Gastrocnemius medialis (tissue), 4 donors: ENCODE data around the gene KIF3A.

Source experiments
- POLR2A ChIP-seq, 2 donors: fragments of 450-650 bp; IDR thresholded peaks; one replicate each; pipeline ENCODE4 v1.6.1; 2017; ENCODE audit warnings: antibody characterized with exemption in 2 of 2, mild to moderate bottlenecking in 2 of 2, moderate library complexity in 2 of 2
- TF ChIP-seq, protein P1 (sequence below), 5 experiments: fragments of 450-650 bp in 3 of 5; fragments of 200-600 bp in 2 of 5; sonication (generic) in 2 of 5; IDR thresholded peaks in 4 of 5; conservative IDR thresholded peaks in 1 of 5; 1 replicate in 4 of 5; 2 replicates in 1 of 5; pipeline ENCODE4 v1.5.1; 2016 to 2019; ENCODE audit warnings: antibody characterized with exemption in 5 of 5, mild to moderate bottlenecking in 3 of 5, moderate library complexity in 3 of 5

DNA sequence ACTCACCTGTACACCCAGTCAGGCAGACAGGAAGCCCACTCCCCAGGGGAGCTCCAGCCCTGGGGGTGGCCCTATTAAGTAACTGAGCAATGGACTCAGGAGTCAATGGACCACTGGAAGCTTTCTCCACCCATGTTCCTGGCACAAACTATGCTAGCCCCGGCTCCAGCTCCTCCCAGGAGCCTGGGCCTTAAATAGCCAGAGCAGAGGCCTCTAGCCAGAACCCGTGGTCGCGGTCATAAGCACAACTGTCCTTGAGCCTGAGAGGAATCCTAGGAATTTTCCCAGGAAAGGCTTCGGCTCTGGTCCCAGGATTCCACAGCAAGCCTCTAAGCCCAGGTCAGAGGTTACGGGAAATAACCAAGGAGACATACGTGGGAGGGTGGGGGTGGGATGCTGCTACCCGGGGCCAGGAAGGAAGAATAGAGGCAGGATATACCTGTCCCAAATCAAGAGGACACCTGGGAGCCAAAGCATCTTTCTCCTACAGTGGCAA is 34.2 kb upstream of the KIF3A start:
- TF ChIP-seq, protein P1, sequence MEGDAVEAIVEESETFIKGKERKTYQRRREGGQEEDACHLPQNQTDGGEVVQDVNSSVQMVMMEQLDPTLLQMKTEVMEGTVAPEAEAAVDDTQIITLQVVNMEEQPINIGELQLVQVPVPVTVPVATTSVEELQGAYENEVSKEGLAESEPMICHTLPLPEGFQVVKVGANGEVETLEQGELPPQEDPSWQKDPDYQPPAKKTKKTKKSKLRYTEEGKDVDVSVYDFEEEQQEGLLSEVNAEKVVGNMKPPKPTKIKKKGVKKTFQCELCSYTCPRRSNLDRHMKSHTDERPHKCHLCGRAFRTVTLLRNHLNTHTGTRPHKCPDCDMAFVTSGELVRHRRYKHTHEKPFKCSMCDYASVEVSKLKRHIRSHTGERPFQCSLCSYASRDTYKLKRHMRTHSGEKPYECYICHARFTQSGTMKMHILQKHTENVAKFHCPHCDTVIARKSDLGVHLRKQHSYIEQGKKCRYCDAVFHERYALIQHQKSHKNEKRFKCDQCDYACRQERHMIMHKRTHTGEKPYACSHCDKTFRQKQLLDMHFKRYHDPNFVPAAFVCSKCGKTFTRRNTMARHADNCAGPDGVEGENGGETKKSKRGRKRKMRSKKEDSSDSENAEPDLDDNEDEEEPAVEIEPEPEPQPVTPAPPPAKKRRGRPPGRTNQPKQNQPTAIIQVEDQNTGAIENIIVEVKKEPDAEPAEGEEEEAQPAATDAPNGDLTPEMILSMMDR (IDR thresholded peaks at IDR 0.05 in 4 of 5, conservative IDR thresholded peaks at IDR 0.05 in 1 of 5): no peak
- no peak for TF ChIP-seq POLR2A (IDR thresholded peaks at IDR 0.05)
